ENCODE measurements around the gene ELOVL6.

ELOVL6 gene

GRCh38 chr4:110025718-110026117 is 172.7 kb downstream of the ELOVL6 start:
- no peak for DNase-seq (ENCODE audit: low read depth)

GRCh38 chr4:110025056-110025455 is 173.4 kb downstream of the ELOVL6 start:
- no peak for DNase-seq (ENCODE audit: low read depth)

DNA sequence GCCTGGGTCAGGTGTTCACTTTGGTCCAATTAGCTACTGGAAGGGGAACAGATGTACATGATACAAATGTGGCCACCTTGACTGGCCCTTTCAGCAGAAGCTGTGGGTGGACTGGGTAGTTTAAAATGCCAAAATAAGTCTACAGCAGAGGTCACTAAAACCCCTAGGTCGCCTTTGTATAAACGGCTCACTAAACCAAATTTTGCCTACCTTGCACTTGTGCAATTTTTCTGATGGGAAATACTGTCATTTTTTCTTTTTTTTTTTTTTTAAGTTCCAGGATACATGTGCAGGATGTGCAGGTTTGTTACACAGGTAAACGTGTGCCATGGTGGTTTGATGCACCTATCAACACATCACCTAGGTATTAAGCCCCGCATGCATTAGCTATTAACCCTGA is 176.0 kb downstream of the ELOVL6 start:
- no peak for DNase-seq (ENCODE audit: low read depth)

GRCh38 chr4:110020646-110021443 is 177.6 kb downstream of the ELOVL6 start:
- peak; percentile 11 for DNase-seq (ENCODE audit: low read depth)

DNA sequence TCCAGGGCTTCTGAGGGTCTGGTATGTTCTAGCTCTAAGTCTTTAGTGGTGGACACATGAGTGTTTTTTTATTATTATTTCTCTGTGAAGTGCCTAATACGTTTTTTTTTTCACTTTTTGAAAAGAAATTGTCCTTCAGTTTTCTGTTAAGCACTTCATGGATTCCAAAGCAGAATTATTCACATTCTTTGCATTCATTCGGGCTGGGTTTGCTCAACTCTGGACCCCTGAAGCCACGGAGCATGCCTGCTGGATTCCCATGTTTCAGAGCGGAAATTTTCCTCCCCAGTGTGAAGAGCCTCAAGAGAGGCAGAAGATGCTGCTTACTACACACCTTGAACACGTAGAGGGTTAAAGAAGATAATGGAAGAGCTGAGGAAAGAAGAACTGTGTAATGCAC is 178.3 kb downstream of the ELOVL6 start:
- DNase-seq (ENCODE audit: low read depth), result peak; percentile 65

DNA sequence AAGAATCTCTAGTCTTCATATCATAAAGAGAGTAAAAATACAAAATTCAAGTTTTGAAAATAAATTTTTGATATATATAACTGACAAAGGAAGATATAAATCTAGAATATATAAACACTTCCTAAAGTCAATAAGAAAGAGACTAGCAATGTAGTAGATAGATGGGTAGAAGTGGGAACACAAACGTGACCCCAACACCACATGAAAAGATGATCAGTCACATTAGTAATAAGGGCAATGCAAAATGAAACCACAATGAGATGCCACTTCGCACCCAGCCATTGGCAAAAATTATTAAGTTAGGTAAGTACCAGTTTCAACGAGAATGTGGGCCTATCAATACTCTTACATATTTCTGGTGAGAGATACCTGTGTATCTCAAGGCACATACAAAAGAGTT is 179.3 kb downstream of the ELOVL6 start:
- DNase-seq (ENCODE audit: low read depth), result no peak

DNA sequence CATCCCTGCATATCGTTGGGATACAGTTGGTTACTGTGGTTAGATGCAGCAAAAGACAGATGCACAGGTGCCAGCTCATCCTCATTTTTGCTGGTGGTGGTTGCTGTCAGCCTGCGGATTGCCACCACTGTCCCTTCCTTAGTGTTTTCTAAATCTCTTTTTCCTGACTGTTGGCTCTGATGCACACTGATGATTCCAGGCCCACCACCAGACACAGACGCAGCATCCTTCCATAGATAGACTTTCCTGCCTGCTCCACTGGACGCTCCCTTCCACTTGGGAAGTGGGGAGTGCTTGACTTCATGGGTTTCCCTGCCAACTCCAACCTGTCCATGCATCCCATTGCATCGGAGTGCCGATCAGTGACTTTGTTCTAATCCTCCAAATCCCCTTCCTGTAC is 184.2 kb downstream of the ELOVL6 start:
- no peak for DNase-seq (ENCODE audit: low read depth)

DNA sequence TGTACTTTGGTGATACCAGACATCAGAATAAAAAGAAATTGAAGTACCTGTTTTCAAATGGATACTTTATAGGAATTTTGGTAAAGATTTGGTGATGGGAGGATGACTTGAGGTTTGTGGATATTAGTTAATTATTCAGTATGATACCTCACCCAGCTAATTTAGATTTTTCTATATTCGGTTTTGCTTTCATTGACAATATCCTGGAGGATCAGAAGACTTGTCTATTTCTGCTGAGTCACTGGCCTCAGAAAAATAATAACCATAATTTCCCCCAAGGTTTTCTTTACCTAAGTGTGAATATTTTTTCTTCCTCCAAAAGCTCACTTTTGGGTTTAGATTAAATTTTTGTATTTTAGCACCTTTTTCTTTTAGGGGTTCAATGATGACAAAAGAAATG is 185.5 kb downstream of the ELOVL6 start:
- no peak for DNase-seq (ENCODE audit: low read depth)

GRCh38 chr4:110010797-110011196 is 187.6 kb downstream of the ELOVL6 start:
- DNase-seq (ENCODE audit: low read depth), result no peak

DNA sequence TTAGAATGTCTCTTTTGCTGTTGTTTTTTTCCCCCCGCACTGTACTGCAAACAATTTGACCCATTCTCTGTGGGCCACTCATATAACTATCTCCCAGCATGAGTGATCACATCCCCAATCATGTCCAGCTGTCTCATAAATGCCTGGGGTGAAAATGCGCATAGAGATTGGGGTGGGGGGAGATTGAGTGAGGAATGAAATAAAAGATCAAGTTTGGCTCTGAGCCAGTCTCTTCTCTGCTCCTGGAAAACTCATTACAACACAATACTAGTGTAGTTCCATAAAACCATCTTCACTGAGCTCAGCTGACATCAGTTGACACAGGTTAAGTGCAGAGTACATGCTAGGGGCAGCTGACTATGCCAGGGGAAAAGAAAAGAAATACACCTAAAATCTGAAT is 188.9 kb downstream of the ELOVL6 start:
- DNase-seq (ENCODE audit: low read depth), result no peak

- no peak for DNase-seq (ENCODE audit: low read depth)
Observed at GRCh38 chr4:110008540-110008939, 189.9 kb downstream of the ELOVL6 start.

DNA sequence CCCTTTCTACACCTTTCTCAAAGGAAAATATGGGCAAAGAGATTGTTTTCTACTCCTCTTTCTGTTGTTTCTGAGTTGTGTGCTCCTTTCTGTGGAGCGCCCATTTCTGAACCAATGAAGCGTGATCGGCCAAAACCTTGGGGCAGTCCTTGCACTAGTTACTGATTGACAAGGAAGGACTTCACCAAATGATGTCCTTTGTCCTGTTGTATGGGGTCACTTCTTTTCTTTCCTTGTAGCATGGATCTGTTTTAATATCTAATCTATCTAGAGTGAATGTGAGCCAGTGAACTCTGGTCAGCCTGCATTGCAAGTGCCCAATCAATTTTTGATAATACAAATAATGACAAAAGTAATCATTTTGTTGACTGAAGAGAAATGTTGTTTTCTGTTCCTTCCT is 191.2 kb downstream of the ELOVL6 start:
- no peak for DNase-seq (ENCODE audit: low read depth)

DNA sequence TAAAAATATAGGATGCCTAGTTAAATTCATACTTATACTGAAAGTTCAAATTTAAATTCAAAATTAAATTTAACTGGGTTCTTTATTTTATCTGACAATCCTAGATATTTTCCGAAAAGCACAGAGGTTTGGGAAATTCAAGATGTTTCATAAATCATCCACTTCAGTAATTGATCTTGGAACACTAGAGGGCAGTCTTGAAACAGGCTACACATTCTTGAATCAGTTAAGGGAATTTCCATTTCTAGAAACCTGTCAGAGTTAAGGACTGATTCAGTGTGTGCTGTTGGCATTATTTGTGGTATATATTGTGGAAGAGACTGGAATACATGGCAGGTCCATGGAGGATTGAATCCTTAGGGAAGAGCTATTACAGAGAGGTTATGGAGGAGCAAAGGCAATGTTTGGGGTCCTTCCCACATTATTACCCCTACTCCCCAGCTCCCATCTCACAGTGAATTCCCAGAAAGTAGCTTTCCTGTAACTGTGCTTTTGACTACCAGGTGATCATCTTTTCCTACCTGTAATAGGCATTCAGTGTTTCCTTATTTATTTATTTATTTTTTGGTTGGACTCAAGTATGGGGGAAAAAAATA is 192.9 kb downstream of the ELOVL6 start:
- DNase-seq (ENCODE audit: low read depth), result peak; percentile 66

DNA sequence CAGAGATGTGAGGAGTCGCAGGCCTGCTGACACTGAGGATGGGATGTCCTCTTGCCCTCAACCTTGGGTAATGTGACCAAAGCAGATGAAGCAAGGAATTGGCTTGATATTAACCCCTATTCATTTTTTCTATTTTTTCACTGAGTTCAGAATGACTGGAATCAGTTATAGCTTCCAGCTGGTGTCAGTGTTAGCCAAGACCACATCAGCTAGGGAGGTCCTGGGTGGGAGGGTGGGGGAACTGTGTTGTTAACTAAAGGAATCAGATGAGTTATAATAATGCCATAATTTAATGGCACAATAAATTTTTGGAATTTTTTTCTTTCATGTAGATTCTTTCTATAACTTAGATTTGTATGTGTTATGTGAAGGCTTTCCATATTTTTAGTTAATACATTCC is 193.9 kb downstream of the ELOVL6 start:
- DNase-seq (ENCODE audit: low read depth), result no peak

- DNase-seq (ENCODE audit: low read depth), result no peak
Observed at GRCh38 chr4:110003401-110004187, 194.8 kb downstream of the ELOVL6 start.

GRCh38 chr4:110002326-110002725 is 196.1 kb downstream of the ELOVL6 start:
- DNase-seq (ENCODE audit: low read depth), result no peak

DNA sequence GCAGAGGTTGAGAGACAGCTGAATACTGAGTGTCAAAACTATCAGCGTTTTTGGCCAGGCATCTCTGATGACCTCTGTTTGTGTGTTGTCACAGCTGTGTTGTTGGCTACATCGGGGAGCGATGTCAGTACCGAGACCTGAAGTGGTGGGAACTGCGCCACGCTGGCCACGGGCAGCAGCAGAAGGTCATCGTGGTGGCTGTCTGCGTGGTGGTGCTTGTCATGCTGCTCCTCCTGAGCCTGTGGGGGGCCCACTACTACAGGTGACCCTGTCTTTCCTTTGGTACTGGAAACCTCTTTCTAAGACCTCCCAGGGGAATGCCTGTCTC is 198.9 kb downstream of the ELOVL6 start:
- no peak for DNase-seq (ENCODE audit: low read depth)

DNA sequence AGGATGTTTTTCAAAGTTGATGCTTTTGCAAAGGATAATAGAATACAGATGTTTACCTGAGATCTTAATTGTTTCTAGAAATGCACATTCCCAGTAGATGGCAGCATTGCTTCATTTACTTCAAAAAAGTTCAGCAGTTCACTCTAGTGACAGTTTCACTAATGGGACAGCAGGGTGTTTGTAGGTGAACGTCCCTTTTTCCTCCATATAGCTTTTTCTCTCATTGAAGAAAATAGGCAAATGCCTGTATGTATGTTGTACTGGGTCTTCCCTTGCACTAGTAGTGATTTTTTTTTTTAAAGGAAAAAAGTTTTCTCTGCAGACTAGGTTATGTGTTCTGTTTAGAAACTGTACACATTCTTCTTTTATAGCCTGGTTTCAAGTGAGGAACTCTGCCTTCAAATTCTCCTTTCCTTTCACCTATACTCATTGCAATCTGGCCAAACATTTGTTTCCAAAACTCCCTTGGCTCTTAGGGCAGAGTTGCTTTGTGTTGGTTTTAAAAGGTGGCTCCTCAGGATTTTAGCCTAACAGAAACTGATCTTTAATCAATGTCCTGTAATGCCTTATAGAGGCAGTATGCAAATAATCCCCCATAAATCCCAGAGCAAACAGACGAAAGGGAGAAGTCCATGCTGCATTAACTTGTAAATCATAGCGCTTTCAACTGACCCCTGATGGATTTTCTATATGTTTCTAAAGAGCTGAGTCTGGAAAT is 199.4 kb downstream of the ELOVL6 start:
- peak; percentile 63 for DNase-seq (ENCODE audit: low read depth)

DNA sequence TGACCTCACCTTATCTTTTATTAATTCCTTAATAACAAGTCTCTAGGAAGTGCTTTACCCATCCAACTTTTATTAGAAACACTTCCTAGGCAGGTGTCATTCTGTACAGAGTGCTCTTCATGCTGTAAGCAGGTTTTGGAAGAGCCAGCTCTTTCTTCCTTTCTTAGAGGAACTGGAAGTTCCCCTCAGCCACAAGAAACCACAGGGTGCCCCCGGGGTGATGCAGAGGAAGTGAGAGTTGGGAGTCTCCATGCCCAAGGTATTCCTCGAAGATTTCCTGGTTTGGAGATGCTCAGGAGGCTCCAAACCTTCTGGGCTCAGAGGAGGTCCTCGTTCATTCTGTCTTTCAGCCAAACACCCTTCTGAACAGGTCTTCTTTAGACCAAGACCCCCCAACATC is 201.9 kb downstream of the ELOVL6 start:
- DNase-seq (ENCODE audit: low read depth), result no peak

Measured in EH (cell line).